GM15510 (cell line): Measurements from ENCODE around the gene NEK6.

Experiments used
- POLR2A ChIP-seq: IDR thresholded peaks from 3 replicates; pipeline ENCODE4 v1.6.1; 2011; ENCODE audit warnings: borderline replicate concordance; ENCODE audit not compliant: insufficient read length; ENCODE audit errors: extremely low read depth

NEK6 gene

DNA sequence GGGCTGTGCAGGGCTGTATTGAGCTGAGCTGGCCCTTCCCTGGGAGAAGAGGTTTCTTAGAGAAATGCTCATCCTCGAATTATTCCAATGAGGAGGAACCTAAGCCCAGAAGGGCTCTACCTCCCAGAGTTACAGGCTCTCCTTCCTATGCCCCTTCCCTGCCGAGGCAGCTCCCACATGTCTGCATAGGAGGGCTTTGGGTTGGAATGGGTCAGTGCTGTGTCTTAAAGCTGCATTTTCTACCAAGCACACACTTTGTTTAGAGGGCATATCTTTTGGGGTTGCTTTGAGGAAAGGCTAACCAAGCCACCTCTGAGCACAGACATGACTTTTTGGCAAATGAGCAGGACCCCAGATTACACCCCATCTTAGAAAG lies 9.1 kb downstream of the NEK6 start:
- no peak for TF ChIP-seq POLR2A

DNA sequence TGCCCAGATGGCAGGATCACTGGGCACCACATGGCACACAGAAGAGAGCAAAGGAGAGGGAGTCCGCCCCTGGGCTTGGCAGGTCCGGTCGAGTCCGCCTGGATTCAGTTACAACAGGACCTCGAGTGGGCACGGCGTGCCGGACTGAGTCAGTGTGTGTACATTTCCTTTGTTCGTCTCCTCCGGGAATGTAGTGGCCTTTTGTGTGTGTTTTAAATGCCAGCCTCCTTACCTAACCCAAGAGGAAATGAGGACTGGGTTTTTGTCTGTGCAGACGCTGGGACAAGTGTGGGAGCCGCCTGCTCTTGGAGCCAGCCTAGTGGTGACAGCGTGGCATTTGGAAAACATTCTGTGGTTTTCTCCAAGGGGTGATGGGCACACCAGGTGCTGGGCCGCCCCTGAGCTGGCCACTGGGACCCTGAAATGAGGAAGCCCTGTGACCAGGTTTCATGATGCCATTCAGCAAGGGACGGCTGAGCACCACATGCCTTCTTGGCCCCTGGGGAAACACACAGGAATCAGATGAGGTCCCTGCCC lies 9.6 kb downstream of the NEK6 start:
- no peak for TF ChIP-seq POLR2A

DNA sequence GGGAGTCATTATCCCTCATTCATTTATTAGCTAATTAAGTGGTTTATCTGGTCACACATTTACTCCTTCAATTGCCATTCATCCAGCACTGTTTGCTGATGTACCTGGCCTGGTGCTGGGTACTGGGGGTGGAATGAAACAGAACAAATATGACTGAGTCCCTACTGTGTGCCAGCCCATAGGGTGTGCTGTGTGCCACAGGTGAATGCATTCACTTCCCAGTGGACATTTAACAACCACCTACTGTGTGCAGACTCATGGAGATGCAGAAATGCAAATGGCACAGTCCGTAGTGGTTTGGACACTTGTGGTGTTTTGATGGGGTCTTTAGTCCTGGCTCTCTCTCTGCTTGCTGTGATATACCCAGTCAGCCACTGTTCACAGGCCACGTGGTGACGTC lies 10.5 kb downstream of the NEK6 start:
- TF ChIP-seq POLR2A = no peak

GRCh38 chr9:124268661-124269060 lies 10.9 kb downstream of the NEK6 start:
- no peak for TF ChIP-seq POLR2A

- TF ChIP-seq POLR2A = no peak
These were observed 11.8 kb downstream of the NEK6 start for GRCh38 chr9:124269556-124269955.

- TF ChIP-seq POLR2A = no peak
These were observed 13.0 kb downstream of the NEK6 start for GRCh38 chr9:124270504-124271335.

DNA sequence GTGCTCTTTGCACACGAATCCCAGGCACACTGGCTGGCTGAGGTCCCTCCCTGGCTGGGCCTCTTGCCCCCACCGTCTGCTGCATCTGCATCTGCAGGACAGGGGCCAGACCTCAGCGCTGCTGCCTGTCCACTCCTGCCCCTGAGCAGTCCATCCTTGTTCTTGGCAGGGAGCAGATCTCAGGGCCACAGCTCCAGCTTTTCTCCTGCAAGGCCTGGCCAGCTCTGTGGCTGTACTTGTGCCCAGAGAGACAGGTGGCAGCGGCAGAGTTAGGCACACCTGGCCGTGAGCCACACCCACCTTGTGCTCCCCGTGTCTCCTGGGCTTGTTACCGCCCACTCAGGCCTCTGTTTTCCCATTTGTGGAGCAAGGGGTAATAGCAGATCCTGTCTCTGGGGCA lies 13.9 kb downstream of the NEK6 start:
- no peak for TF ChIP-seq POLR2A

DNA sequence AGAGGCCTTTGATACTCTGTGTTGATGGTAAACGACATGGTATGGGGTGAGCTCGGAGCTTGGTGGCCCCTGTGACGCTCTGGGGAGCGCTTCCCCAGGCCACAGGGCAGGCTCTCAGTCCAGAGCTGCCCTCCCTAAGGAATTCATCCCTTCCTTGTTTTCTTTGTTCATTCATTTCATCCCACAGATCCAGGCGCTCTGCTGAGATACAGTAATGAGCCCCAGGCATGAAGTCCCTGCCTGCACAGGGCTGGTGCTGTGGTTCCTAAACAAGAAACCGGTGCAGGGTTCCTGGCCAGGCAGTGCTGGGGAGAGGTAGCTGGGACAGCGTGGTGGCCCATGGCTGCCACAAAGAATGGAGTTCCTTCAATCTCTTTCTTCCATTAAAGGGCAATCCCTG lies 14.4 kb downstream of the NEK6 start:
- no peak for TF ChIP-seq POLR2A

- TF ChIP-seq POLR2A = no peak
These were observed 15.2 kb downstream of the NEK6 start for GRCh38 chr9:124272979-124273378.

GRCh38 chr9:124273427-124274160 lies 15.8 kb downstream of the NEK6 start:
- TF ChIP-seq POLR2A = no peak

- no peak for TF ChIP-seq POLR2A
These were observed 16.5 kb downstream of the NEK6 start for GRCh38 chr9:124274226-124274625.

DNA sequence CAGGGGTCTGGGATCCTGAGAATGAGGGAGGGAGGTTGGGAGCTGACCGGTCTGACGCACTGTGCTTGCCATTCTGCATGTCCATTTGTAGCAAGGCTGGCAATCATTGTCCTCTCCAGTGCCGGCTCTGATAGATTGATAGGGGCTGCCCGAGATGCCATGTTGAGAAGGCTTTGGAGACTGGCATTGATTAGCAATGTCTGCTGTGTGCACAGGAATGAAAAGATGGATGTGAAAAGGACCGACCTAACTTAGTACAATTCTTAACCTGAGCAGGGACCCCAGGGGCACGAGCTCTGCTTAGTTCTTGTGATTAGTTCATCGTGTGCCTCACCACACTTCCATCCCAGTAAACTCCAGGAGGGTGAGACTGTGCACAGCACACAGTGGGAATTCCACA lies 17.0 kb downstream of the NEK6 start:
- TF ChIP-seq POLR2A = no peak

DNA sequence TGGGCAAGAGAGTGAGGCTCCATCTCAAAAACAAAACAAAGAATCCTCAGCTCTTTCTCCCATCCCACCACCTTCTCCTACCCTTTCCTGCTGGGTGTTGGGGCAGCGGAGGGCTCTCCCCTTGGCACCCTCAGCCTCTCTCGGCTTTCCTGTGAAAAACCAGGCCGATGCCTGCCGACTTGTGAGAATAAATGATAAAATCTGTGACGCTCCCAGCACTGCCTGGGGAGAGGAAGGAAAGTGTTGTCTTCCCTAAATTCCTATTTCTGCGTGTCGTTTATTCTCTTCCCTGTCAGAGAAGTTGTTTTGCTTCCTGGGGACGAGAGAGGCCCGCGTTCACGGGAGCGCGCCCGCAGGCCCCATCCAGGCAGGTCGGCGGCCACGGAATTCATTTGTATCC lies 19.7 kb downstream of the NEK6 start:
- TF ChIP-seq POLR2A = no peak

DNA sequence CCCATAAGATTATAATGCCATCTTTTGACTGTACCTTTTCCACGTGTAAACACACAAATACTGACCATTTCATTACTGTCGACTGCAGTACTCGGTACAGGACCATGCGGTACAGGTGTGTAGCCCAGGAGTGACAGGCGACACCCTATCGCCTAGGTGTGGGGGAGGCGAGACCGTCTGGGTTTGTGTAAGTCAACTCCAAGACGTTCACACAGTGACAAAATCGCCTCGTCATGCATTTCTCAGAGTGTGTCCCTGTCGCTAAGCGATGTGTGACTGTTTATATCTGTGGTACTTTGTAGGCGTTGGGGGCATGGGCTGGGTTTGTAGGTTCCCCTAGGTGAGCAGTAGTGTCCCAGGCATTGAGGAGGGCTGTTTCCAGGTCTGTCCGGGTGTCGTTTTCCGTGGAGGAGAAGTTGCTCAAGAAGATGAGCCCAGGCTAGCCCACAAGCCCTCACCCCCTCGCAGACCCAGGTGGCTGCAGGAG lies 20.3 kb downstream of the NEK6 start:
- no peak for TF ChIP-seq POLR2A

GRCh38 chr9:124279531-124280175 lies 21.9 kb downstream of the NEK6 start:
- TF ChIP-seq POLR2A = no peak
